Hippocampal formation (tissue), 2 donors: ENCODE measurements around the gene MVP.
"Not testable (repeated sequence)": the region's sequence is repeated elsewhere in the genome, so short reads cannot be mapped to it uniquely, and the experiment has no call there.

Experiments used
- DNase-seq, 2 donors: peaks; one replicate each; lab custom pipeline; 2025; lab: John Stamatoyannopoulos, UW

Gene MVP

DNA sequence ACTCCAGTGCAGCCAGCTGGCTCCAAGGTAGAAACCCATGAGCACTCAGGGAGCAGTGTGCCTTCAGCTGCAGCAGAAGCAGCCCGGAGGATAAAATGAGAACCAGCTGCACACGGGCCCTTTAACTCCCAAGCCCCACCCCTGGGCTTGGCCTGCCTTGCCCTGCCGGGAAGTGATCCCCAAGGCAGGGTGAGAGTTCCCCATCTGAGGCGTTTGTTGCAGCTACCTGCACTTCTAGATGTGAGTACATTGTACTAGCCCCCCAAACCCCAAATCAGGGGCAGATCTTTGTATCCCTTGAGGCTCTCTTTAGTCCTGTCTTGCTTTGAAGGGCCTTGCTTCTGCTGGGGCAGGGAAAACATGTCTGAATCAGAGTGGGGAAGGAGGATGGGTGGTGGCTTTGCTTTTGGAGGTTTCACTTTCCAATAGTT, at the start of gene MVP:
TSS of gene MVP (plus strand) at position 192 of the 431 bp plus-strand sequence. CDS start 10,088 bp downstream, outside the sequence.
- DNase-seq = peak; percentile 38 to 46

DNA sequence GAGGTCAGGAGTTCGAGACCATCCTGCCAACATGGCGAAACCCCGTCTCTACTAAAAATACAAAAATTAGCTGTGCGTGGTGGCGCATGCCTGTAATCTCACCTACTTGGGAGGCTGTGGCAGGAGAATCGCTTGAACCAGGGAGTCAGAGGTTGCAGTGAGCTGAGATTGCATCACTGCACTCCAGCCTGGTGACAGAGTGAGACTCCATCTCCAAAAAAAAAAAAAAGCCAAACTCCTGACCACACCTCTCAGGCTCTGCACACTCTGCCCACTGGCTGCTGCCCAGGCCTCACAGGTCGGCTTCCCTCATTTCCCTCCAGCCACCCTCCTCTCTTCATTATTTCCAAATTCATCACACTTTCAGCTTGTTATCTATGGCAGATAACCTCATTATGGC, 47.9 kb upstream of the MVP start:
- DNase-seq = not testable (repeated sequence)

DNA sequence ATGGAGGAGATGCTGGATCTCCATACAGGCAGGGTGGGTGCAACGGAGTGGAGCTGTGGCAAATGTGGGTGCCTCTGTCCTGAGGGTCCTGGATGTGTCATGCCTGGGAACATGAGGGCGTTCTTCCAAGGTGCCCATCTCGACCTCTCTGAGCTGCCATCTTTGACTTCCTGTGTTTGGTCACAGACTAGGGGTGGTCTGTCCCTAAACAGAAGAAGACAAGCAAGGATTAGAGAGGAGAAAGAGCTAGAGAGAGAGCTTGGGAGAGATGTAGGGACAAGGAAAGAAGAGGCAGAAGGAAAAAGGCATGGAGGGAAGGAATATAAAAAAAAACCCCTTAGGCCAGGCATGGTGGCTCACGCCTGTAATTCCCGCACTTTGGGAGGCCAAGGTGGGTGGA, 45.5 kb upstream of the MVP start:
- DNase-seq = no peak

DNA sequence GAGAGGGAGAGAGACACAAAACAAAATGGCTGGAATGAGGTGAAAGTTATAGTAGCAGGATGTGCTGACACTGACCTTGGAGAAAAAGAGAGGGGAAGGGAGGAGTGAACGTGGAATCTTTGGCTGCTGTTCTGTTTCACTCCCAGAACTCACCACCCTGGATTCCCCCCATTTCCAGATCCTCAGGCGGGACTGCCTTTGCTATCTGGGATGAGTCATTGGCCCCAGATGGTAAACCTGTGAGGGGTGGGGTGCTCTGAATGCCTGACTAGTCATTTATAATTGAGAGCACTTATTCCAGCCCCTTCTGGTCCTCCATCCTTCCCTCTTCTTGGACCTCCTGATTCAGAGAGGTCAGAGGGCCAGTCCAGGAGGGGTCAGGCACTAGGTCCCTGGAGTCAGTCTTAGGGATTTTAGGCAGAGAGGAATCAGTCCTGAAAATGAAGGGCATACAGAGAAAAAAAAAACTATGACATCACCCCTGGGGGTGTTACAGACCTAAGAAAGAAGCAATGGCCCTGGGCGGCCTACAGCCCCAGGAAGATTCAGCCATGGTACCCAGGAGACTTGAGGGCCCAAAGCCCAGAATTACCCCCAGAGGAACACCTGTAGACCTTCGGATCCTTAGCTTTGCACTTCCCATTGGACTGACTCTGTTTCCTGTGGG, 44.4 kb upstream of the MVP start:
- DNase-seq = no peak

DNA sequence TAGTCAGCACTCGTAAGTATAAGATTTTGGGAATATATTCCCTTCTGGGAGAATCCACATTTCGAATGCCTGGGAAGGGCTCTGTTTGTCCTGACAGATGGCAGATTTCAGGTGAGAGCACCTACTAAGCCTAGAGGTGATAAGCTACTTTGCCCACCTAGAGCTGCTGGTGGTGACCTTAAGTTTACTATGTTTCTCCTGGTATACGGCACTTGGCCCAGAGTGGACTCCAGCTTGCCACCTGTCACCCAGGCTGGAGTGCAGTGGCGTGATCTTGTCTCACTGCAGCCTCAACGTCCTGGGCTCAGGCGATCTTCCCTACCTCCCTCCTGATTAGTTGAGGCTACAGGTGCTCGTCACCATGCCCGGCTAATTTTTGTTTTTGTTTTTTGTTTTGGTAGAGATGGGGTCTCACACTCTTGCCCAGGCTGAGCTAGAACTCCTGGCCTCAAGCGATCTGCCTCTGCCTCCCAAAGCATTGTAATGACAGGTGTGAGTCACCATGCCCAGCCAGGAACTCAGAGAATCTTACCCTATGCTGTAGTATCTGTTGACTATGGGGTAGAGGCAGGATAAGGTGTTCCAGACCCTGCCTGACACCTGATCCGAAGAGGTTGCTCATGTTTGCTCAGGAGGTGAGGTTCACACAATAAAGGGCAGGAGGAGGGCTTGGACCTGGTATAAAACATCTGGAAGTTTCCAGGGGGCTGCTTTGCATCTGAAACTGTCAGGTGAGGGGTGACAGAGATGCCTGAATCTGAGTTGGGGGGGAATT, 42.5 kb upstream of the MVP start, which contains the start of gene ZG16:
TSS of gene ZG16 (plus strand) at position 681 of the 775 bp plus-strand sequence. CDS start 1,011 bp downstream, outside the sequence.
- DNase-seq = no peak

DNA sequence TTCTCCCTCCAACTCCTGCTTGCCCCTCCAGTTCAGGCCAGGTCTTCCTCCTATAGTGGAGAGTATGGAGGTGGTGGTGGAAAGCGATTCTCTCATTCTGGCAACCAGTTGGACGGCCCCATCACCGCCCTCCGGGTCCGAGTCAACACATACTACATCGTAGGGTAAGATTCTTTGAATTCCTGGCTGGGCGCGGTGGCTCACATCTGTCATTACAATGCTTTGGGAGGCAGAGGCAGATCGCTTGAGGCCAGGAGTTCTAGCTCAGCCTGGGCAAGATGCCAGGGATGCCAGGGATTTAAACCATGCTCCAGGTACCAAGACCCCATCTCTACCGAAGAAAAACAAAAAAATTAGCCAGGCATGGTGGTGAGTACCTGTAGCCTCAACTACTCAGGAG, 40.8 kb upstream of the MVP start:
- DNase-seq = no peak

DNA sequence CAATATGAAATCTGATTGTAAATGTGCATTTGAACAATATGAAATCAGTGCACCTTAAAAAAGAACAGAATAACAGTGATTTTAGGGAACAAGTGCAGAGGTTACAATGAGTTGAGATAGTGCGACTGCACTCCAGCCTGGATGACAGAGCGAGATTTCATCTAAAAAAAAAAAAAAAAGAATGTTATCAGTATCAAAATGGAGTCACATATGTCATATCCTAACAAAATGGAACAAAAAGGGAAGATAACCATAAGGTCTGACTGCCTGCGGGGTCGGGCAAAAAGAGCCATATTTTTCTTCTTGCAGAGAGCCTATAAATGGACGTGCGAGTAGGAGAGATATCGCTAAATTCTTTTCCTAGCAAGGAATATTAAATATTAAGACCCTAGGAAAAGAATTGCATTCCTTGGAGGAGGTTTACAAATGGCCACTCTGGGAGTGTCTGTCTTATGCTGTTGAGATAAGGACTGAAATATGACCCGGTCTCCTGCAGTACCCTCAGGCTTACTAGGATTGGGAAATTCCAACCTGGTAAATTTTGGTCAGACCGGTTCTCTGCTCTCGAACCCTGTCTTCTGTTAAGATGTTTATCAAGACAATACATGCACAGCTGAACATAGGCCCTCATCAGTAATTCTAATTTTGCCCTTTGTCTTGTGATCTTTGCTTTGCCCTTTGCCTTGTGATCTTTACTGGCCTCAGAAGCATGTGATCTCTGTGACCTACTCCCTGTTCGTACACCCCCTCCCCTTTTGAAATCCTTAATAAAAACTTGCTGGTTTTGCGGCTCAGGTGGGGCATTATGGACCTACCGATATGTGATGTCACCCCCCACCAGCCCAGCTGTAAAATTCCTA, 36.9 kb upstream of the MVP start:
- DNase-seq = not testable (repeated sequence)

DNA sequence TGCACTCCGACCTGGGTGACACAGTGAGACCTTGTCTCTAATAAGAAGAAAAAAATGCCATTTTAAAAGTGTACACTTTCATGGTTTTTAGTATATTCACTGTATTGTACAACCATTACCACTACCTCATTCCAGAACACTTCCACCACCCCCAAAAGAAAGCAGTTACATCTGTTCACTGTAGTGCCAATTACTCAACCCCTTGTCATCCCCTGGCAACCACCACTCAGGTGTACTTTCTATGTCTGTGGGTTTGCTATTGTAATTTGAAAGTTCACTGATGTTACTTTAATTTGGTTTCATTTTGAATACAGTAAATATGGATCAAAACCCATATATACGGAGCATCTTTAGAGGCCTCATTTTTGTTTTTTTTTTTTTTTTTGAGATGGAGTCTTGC, 36.1 kb upstream of the MVP start:
- no peak for DNase-seq

DNA sequence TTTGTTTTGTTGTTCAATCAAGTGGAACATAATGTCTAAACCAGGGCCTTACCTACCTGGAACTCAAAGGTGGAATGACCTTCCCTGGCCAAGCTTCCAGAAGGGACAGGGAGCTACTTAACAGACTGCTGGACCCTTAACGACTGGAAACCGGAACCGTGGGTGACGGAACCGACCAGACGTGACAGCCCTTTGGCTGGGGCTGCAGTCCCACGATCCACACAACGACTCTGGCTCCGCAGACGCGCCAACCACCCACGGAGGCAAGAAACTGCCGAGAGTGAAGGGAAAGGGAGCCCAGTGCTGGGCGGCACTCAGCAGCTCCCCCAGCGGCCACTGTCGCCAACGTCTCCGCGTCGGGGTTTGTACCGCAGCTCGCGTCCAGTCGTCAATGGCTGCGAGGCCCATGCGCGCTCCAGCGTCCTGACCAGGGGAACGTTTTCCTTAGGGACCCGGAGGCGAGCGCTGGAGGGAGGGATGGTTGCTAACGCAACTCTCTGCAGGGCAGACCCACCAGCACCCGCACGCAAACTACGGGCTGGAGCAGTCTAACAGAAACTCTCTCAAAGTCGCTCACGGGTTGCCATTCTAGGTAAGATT, 35.3 kb upstream of the MVP start:
- peak in 1 of 2 donors; percentile 39 for DNase-seq

DNA sequence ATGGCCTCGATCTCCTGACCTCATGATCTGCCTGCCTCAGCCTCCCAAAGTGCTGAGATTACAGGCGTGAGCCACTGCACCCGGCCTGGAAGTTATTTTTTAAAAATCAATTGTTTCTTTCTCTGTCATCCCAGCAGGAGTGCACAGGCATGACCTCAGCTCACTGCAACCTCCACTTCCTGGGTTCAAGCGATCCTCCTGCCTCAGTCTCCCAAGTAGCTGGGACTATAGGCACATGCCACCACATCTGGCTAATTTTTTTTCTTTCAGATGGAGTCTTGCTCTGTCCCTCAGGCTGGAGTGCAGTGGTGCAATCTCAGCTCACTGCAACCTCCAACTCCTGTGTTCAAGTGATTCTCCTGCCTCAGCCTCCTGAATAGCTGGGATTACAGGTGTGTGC, 33.1 kb upstream of the MVP start:
- not testable (repeated sequence) for DNase-seq

DNA sequence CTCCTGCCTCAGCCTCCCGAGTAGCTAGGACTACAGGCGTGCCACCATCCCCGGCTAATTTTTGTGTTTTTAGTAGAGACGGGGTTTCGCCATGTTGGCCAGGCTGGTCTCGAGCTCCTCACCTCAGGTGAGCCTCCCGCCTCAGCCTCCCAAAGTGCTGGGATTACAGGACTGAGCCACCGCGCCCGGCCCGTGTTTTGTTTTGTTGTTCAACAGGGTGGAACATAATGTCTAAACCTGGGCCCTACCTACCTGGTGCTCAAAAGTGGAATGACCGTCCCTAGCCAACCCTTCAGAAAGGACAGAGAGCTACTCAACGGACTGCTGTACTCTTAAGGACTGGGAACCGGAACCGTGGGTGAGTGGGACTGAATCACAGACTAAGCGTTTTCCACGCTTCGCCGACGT, 30.5 kb upstream of the MVP start:
- DNase-seq = no peak

DNA sequence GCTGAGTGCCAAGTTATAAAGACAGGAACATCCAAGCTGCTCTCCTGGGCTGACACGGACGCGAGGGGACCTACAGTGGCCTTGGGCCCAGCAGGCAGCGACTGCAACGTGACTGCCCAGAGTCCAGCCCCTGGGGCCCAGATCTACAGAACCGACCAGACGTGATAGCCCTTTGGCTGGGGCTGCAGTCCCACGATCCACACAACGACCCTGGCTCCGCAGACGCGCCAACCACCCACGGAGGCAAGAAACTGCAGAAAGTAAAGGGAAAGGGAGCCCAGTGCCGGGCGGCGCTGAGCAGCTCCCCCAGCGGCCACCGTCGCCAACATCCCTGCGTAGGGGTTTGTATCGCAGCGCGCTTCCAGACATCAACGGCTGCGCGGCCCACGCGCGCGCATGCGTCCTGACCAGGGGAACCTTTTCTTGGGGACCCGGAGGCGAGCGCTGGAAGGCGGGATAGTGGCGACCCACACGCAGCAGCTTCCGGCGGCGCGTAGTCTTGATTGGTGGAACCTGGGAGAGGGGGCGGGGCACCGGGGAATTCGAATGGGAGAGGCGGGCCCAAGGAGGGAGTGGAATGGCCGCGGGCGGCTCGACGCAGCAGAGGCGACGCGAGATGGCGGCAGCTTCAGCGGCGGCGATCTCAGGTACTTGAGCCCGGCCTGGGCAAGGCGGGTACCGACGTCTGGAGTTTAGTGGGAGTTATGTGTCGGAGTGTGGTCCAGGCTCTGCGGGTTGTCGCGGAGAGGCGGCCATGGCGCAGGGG, 29.9 kb upstream of the MVP start, which contains the start of gene KIF22:
TSS of gene KIF22 (plus strand) at position 569 of the 766 bp plus-strand sequence. CDS start at position 578, 9 bp downstream.
- DNase-seq = peak; percentile 97 to 99

DNA sequence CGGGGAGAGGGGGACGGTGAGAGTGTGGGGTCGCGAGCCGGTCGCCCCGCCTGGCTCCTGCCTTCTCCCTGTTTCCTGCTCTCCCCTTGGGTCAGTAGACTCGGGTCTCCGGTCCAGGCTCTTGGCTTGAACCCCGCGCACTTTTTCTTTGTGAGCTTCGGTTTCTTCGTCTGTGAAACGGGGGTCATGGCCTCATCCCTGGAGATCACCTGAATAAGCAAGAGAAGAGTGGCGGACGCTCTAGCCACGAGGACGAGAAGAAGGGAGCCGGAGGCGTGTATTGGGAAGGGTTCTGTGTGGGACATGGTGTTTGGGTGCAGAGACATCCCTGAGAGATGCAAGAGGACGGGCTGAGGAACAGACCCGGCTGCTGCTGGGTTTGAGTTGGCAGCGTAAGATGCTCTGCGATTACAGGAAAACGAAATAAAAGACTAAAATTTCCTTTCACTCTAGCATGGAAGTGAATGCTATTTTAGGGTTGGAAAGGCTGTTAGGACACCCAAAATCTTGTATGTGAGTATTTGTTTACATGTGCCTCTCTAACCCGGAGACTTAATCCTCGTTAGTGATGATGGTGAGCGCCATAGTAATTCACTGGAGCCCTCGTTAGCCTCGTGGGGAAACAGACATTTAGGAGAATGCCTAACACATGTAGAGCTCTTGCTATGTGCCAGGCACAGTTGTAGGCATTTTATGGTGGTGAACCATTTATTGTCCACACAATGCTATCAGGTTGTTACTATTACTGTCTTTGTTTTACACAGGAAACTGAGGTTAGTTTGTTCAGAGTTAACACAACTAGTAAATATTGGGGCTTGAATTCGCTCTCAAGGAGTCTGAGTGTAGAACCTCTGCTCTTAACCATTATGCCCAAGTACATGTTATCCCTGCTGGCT, 29.1 kb upstream of the MVP start:
- no peak for DNase-seq

DNA sequence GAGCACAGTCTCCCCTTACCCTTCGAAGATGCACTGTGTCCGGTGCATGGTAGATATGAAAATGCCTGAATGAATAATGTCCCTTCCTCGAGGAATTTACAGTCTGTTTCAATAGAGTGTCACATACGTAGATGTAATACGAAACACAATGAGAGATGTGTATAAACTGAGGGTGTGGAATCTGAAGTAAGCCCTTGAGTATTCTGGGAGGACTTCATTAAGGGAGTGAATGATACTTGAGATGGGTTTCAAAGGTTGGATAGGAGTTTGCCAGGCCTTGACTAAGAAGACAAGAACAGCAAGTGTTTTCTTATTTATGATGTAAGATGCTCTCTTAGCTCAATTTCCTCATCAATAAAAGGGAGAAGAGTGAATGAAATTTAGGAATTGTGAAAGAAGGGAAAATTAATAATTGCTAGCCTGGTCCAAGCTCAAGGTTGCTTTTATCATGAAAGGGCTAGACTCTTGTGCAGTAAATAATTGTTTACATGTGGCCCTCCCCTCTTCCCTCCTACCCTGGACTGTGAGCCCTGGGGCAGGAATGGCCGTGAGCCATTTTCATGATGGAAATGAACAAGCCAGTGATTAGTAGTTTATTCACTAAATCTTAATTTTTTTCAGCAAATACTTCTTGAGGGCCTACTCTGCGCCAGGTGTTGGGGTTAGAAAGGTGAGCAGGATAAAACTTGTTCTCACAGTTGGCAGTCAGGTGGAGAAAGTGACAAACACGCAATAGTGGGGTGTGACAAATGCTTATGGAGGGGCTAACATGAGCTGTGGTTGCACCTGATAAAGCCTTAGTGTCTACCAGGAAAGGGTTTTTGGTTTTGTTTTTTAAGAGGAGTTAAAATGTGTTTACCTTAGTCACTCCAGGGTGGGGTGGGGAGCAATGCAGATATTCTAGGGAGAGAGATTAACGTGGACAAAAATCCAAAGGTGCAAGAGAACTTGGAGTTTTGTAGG, 28.1 kb upstream of the MVP start:
- no peak for DNase-seq

DNA sequence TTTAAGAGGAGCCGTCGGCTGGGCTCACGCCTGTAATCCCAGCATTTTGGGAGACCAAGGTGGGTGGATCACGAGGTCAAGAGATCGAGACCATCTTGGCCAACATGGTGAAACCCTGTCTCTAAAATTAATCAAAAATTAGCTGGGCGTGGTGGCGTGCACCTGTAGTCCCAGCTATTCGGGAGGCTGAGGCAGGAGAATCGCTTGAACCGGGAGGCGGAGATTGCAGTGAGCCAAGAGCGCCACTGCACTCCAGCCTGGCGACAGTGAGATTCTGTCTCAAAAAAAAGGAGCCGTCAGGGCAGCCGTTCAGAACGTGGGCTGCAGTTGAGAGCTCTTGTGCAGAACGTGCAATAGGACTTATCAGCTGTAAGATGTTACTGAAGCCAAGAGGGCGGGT, 27.1 kb upstream of the MVP start:
- DNase-seq = not testable (repeated sequence)

DNA sequence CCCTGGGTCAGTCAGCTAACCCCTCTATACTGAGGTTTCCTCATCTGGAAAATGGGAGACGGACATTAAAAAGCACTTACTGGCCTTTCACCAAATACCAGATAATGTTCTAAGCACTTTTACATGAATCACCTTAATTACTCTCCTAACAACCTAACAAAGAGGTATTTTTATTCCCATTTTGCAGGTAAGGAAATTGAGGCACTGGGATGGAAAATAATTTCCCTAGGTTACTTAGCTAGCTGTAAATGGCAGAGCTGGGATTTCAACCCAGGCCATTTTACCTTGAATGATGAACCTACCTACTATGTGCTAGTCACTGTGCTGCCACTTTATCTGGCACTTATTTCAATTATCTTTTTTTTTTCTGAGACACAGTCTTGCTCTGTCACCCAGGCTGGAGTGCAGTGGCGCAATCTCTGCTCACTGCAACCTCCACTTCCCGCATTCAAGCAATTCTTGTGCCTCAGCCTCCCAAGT, 26.0 kb upstream of the MVP start:
- DNase-seq = no peak

DNA sequence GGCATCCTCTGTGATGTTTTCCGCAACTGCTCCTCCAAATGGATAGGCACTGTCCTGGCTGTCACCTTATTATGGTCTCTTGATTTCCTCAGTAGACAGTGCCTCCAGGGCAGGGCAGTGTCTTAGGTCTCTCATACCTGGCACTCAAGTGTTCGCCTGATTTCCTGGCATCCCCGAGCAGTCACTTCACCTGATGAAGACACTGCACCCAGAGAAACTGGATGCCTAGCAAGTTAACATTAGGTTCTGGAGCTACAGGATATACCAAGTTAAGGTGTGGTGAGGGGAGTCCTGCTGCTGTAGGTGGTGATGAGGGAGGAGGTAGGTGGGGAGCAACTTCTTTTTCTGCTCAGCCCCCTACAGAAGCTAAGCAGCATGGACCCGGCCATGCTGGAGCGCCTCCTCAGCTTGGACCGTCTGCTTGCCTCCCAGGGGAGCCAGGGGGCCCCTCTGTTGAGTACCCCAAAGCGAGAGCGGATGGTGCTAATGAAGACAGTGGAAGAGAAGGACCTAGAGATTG, 17.8 kb upstream of the MVP start:
- no peak for DNase-seq

DNA sequence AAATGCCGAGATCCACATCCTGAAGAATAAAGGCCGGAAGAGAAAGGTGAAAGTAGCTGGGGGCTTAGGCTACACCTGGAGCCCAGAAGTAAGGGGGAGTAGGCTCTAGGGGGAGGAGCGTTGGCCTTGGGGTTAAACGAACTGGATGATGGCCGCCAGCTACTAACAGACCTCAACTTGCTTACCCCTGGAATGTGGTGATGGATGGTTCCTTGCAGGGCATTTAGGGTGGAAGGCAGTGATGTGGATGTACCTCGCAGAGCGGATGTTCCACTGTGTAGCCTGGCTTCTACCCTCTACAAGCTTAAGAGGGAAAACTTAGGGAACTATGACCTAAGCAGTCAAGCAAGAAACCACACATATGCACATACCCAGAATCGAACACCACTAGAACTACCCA, 16.2 kb upstream of the MVP start:
- DNase-seq = no peak
